ENCODE results near the gene PCP4L1.
"Not testable (repeated sequence)": the region's sequence is repeated elsewhere in the genome, so short reads cannot be mapped to it uniquely, and the experiment has no call there.

PCP4L1 gene

DNA sequence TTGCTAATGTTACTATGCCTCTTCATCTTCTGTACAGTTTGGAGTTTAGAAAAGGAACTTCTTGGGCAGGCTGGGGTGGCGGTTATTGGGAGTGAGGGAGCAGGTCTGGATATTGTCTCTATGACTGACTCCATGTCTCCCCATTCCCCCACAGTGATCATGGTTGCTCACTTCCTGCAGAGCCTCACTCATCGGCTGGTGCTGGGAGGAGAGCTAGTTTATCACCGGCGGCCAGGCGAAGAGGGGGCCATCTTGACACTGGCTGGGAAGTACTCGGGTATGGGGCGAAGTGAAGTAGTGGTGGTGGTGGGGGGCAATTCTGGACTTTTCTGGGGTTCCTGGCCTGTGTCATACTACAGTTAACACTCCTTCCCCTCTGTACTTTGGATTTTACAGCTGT is 30.5 kb upstream of the PCP4L1 start:
- DNase-seq (ENCODE audit: low read depth, low spot score) = no peak

DNA sequence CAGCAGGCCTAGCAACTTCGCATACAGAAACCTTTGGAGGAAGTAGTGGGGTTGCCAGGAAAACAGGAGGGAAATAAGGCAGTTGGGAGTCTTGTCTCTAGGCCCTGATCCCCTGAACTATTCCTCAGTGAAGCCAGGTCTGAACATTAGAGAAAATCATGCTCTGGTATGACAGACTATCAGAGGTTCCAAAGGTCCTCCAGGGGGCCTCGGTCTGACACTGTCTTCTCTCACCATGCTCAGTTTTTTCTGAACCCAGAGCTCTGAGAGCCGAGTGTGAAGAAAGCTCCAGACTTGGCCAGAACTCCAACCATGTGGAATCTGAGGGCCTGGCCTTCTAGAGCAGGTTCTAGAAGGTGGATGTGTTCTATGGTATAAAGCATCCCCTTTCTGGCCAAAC is 28.6 kb upstream of the PCP4L1 start:
- DNase-seq (ENCODE audit: low read depth, low spot score) = no peak

DNA sequence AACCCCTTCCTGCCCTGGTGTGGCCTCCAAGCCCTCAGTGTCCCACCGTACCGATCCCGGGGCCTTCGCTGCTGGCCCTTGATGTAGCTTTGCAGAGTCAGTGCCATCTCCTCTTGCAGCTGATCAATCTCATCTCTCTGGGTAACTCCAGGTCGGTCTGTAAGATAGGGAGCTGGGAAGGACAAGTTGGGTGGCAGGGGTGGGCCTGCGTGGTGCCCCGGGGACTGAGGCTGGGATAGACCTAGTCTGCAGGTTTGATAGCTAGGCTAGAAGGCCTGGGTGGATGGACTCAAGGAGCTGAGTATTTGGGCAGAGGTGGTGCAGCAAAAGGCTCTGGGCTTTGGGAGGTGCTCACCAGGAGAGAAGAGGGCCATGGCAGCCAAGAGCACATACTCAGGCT is 27.8 kb upstream of the PCP4L1 start:
- DNase-seq (ENCODE audit: low read depth, low spot score) = no peak

DNA sequence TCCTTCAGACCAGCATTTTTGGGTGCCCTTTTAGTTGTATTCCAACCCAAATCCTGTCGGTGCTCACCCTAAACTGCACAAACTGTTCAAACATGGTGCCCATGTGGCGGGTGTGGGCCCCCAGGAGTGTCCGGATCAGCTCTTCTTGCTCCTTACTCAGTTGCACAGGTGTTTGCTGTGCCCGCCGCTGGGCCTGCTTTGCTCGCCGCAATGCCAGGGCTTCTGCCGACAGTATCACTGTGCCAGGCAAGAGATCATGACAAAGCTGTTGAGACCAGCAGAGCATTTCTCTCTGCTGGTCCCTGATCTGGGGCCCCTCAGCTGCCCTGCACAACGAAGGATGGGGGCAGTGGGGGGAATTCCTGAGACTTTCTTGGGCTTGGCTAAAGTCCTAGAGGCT is 25.4 kb upstream of the PCP4L1 start:
- no peak for DNase-seq (ENCODE audit: low read depth, low spot score)

DNA sequence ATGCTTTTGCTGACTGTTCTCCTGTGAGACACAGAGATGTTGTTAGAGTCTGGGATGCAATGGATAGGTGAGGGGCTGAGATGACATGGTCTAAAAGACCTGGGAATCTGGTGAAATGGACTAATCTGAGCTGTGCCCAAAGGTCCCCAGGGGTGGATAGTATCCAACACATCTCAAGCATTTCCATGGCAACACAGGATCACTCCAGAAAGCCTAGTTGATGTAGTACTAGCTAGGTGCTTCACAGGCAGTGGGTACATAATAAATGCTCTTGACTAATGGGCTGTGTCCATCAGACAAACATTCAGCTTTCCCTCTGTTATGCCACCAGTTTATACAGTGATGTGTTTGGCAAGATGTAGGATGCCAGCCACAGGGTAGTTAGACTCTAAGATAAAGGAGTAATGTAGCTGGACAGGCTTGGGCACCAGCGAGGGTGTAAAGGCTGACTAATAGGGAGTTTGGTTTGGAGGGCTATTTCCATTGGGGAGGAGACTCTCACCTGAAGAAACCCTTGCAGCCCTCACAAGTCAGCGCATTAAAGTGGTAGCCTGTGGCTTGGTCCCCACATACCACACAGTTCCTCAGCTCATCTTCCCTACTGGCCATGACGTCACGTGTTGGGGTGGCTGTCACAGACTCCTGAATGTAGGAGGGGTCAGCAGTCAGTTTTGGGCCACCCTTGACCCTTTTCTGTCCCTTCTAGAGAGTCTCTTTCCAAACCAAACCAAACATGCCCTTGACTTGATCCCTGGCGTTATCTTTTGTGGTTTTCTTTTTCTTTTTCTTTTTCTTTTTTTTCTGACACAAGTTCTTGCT is 22.4 kb upstream of the PCP4L1 start:
- DNase-seq (ENCODE audit: low read depth, low spot score) = no peak

DNA sequence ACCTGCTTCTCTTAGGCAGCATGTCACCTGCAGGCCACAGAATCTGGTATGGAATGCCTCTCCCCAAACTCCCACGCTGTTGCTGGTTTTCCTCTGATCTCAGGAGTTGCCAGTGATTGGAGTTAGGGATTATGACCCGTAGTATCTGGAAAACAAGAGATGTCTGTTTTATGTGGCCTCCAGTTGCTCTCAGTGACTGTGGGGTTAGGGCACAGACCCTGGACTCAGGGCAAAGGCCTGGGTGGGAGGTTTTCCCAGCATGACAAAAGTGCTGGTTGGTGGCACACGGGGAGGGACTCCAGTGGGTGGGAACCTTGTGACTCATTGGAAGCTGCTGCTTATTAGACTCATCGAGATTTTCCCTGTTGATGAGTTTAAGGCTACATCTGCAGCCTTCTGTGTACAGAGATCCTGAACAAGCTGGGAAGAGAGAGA is 20.5 kb upstream of the PCP4L1 start, which contains the start of gene NR1I3:
NR1I3 (minus strand) TSS at position 165 of the 435 bp plus-strand sequence. CDS start 1,638 bp downstream, outside the sequence.
- DNase-seq (ENCODE audit: low read depth, low spot score) = no peak

DNA sequence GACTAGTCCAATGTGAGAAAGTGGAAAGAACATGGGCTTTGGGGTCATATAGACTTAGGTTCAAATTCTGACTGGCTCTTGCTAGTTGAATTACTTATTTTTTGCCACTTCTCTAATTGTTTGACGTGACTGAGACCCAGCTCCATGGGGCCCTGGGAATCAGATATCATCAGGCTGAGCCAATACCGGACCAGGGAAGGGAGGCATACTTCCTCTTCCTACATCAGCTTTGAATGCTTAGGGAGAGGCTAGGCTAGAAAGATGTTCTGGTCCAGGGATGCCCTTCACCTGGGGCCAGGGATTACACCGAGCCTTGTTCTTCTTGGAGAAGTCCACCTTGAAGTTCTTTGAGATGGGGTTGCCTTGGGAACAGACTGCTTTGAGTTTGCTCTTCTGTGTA is 16.9 kb upstream of the PCP4L1 start:
- no peak for DNase-seq (ENCODE audit: low read depth, low spot score)

DNA sequence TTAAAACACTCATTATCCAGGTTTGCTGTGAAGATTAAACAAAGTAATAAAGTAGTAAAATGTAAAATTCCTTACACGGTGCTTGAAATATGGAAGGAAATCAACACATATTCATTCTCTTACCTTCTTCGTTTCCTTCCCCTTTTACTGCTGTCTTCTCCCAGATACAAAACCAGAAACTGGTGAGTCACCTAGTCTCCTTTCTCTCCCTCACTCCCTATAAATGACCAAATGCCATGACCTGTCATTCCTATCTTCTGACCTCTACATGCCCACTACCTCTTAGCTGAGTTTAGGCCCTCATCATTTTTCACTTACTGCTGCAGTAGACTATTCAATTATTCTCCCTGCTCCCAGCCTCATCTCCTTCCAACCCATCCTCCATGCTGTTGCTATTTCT is 16.2 kb upstream of the PCP4L1 start:
- no peak for DNase-seq (ENCODE audit: low read depth, low spot score)

DNA sequence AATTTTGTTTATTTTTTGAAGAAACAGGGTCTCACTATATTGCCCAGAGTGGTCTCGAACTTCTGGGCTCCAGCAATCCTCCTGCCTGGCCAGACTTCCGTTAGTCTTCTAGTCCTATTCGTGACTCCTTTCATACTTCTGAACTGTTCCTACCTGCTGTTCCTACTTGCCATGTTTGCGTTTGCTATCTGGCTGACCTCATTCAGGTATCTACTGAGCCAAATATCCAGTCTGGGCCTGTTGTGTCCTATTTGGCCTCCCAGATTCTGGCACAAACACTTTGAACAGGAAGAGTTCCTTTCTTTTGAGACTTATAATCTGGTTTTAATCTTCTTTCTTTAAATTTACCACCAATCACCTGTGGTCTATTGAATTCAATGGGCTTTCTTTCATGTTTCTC is 13.7 kb upstream of the PCP4L1 start:
- no peak for DNase-seq (ENCODE audit: low read depth, low spot score)

DNA sequence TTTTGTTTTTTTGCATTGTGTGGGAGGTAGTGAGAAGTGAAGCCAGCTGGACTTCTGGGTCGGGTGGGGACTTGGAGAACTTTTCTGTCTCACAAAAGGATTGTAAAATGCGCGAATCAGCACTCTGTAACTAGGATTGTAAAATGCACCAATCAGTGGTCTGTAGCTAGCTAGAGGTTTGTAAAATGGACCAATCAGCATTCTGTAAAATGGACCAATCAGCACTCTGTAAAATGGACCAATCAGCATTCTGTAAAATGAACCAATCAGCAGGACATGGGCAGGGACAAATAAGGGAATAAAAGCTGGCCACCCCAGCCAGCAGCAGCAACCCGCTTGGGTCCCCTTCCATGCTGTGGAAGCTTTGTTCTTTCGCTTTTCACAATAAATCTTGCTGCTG is 8.4 kb upstream of the PCP4L1 start:
- not testable (repeated sequence) for DNase-seq (ENCODE audit: low read depth, low spot score)

DNA sequence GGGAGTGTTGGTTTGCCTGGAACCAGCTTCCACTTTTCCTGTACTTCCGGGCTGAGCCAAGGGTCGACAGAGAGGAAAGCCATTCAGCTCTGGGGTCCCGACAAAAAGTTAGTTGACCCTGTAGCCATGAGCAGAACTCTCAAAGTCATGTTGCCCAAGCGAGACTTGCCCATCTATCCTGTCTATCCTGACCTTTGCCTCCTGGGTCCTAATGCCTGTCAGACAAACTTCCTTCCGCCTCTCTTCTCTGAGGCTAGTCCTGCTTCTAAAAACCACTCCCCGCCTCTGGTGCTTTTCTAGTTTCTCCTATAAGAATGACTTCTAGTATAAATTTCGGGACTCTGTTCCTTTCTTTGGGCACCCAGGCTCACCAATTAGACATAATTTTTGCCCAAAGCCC is 7.7 kb upstream of the PCP4L1 start:
- no peak for DNase-seq (ENCODE audit: low read depth, low spot score)

DNA sequence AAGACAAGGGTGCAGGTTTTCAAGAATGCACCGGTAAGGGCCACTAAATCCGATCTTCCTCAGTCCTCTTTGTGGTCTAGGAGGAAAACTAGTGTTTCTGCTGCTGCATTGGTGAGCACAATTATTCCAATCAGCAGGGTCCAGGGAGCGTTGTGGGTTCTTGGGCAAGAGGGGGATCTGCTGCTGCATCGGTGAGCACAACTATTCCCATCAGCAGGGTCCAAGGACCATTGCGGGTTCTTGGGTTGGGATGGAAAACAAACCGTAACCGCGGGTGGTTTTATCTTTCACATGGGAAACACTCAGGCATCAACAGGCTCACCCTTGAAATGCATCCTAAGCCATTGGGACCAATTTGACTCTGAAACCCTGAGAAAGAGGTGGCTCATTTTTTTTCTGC is 7.0 kb upstream of the PCP4L1 start:
- DNase-seq (ENCODE audit: low read depth, low spot score) = no peak

DNA sequence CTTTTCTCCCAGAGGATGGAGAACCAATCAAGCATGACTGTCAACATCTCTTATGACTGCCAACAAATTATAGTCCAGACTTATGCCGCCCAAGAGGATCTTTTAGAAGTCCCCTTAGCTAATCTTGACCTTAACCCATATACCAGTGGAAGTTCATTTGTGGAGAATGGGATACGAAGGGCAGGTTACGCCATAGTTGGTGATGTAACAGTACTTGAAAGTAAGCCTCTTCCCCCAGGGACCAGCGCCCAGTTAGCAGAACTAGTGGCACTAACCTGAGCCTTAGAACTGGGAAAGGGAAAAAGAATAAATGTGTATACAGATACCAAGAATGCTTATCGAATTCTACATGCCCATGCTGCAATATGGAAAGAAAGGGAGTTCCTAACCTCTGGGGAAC is 3.2 kb upstream of the PCP4L1 start:
- DNase-seq (ENCODE audit: low read depth, low spot score) = not testable (repeated sequence)

DNA sequence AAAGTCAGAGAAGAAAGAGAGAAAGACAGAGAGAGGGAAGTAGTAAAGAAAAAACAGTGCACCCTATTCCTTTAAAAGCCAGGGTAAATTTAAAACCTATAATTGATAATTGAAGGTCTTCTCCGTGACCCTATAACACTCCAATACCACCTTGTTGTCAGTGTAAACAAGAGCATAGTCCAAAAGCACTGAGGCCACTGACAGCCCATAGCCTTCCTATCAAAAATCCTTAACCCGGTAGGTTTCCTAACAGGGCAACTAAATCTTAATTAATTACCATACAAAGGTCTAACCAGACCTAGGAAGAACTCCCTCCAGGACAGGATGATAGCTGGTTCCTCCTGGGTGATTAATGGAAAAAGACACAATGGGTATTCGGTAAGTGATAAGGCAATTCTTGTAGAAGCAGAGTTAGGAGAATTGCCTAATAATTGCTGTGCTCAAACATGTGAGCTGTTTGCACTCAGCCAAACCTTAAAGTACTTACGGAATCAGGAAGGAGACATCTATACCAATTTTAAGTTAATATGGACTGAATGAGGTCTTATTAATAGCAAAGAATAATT is 2.5 kb upstream of the PCP4L1 start:
- not testable (repeated sequence) for DNase-seq (ENCODE audit: low read depth, low spot score)

DNA sequence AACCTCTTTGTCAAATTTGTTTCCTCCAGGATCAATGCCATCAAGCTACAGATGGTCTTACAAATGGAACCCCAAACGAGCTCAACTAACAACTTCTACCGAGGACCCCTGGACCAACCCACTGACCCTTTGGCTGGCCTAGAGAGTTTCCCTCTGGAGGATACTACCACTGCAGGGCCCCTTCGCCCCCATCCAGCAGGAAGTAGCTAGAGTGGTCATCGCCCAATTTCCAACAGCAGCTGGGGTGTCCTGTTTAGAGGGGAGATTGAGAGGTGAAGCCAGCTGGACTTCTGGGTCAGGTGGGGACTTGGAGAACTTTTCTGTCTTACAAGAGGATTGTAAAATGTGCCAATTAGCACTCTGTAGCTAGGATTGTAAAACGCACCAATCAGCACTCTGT is 1.4 kb upstream of the PCP4L1 start:
- not testable (repeated sequence) for DNase-seq (ENCODE audit: low read depth, low spot score)

DNA sequence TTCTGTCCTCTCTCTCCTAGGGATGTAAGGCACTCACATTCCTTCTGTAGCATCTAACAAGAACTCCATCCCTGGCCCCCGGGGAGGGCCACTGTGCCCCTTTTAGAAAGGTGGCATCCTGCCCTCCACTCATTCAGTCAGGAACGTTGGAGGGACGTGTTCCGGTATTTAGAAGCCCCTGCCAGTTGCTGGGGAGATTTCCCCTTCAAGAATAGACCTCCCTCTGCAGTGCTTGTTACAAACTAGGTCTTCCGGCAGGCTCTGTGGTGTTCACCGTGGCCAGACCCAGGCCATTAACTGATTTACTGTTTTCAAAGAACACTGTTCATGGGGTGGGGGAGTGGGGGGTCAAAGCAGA is 779 bp downstream of the PCP4L1 start:
- no peak for DNase-seq (ENCODE audit: low read depth, low spot score)

DNA sequence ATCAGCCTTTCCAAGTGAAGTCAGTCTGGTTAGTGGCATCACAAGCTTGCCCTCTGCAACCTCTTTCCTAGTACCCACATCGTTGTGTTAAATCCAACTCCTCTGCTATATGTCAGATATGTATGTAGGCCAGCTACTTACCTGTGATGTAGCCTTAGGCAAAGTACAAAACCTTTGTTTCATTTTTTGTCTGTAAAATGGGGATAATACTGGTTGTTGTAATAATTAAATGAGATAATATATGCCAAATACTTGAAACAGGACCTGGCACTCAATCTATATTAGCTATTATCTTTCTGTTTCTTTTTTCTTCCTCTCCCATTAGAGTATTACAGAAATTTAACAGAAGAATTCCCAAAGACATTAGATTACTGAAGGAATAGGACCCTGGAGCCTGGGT is 1.2 kb downstream of the PCP4L1 start:
- no peak for DNase-seq (ENCODE audit: low read depth, low spot score)

DNA sequence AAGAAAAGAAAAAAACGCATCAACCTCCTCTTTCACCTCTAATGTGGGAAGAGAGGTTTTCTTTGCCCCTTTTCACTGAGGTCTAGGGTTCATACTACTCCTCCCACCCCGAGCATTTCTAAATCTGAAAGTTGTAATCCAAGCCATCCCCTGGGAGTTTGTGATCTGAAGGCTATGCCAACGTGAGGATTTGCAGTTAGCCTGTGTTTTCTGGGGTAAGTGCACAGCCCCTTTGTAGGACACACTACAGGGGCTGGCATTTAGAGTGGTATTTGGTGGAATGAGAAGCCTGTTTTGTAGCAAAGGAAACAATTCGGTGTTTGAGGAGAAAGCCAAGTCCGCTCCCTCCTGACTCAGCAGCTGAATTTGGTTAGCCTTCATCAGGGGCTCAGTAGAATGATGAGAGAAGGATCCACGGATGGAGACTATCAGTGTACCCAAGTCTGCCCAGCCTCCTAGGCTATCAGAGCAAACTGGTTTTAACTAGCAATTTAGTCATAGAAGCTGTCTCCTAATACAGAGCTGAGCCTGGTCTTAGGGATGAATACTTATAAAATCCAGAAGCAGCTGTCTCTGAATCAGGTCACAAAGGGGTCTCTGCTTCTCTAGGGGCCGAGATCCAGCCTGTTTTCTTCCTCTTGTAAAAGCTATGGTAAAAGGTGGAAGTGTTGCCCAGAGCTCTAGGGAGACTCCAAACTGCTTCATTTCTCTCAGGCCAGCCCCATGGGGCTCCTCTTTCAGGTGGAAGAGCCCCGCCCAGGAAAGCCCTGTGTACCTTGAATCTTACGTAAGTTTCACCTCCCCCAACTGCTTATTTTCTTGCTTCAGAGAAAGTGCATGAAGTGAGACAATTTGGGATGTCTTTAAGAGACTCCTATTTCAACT is 2.1 kb downstream of the PCP4L1 start:
- DNase-seq (ENCODE audit: low read depth, low spot score) = no peak

DNA sequence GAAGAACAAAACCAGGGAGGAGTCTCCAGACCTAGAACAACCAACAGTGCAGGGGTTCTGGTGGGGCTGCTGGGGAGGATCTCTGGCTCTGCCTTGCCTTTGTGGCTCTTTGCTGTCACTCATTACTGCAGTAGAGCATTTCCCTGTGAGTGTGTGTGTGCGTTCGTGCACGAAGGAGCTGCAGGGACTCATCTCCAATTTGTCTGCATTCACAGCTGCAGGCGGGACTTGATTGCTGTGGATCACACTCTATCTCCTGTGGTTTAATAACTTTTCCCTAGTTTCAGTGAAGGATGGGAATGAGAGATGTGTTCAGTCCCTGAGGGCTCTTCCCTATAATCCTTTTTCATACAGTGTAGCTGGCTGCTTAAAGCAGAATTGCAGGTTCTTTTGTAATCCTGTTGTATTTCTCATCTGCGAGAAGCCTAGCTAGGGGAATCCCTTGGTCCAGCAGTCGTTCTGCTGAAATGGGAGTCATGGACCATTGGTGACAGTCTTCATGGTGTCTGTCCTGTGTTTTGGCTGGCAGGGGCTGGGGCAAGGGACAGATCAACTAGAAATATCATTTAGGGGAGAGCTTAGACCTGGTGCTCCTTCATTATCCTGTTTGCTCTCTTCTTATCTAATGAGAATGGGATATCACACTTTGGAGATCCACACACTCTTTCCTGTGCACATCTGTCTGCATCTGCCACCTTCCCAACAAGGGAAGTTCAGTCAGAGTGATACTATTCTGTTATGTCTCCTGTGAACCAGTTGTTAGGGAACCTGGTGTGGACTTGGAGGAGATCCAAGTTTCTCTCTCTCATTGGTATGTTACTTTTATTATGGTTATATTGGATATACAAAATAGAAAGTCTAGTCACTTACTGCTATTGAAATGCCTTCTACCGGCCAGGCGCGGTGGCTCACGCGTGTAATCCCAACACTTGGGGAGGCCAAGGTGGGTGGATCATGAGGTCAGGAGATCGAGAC is 3.0 kb downstream of the PCP4L1 start:
- no peak for DNase-seq (ENCODE audit: low read depth, low spot score)

DNA sequence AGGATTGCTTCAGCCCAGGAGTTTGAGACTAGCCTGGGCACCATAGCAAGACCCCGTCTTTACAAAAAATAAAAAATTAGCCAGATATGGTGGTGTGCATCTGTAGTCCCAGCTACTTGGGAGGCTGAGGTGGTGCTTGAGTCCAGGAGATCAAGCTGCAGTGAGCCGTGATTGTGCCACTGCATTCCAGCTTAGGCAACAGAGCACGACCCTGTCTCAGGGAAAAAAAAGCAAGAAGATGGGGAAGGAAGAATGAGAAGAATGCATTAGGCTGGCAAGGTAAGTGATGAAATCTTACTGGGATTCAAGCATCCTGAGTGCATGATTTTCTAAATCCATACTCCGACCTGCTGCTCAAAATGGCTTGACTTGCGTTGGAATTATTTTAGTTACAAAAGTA is 6.8 kb downstream of the PCP4L1 start:
- no peak for DNase-seq (ENCODE audit: low read depth, low spot score)

DNA sequence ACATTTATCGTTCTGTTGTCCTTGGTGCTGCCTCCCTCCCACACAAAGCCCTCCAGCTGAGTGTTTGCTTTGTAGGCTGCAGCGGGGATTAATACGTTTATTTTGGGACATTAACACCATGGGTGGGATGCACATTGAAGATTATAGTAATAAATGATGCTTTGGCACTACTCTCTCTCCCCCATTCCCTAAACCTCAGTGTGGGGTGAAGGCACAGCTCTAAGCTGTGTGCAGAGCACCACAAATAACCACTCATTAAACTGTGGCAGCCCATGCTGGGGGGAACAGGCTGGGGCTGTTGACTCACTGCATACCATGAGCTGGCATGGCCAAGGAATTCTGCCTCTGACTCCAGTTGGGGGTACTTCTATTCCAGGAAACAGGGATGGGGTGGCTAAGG is 7.7 kb downstream of the PCP4L1 start:
- DNase-seq (ENCODE audit: low read depth, low spot score) = no peak

All from iPS DF 19.7 (cell line).